Measurements from ENCODE around the gene VTI1B. TPM values are rescaled to one million over a fixed set of nuclear protein-coding genes. Genes with fewer than 3 reads are reported as not detected.

The VTI1B gene
- total RNA-seq, 1 donor from 2014 or later: 92.0 TPM

GRCh38 chr14:67666750-67667449, 7.5 kb downstream of the VTI1B start:
- H3K36me3 ChIP-seq (ENCODE audit: insufficient read depth, low read length): no peaks in the 10 kb centered on the region
- H2AFZ ChIP-seq (ENCODE audit: low read depth, low read length): no peak overlapping the region
- H3K9ac ChIP-seq (ENCODE audit: low read length): peak overlapping the region; percentile 31
- peaks cover 96% of the 10 kb centered on the region for H3K79me2 ChIP-seq (ENCODE audit: insufficient read depth, low read length)
- H3K9me3 Mint-ChIP-seq (ENCODE audit: unreplicated experiment): no peaks in the 10 kb centered on the region
- H3K4me1 Mint-ChIP-seq (ENCODE audit: low read depth, unreplicated experiment): peaks cover 14% of the 10 kb centered on the region
- no peak overlapping the region for H3K27ac ChIP-seq (ENCODE audit: low read depth, low read length)
- TF ChIP-seq CTCF (IDR thresholded peaks at IDR 0.05; ENCODE audit: insufficient read depth, low read depth, low read length) (peak; percentile 79), EZH2 (IDR thresholded peaks at IDR 0.05; ENCODE audit: insufficient read depth, low read length) (no peak)
- H4K20me1 ChIP-seq (ENCODE audit: insufficient read depth, low read length): peaks cover 83% of the 10 kb centered on the region
- H3K9me3 ChIP-seq (ENCODE audit: insufficient read depth, low read depth, low read length): no peaks in the 10 kb centered on the region
- no peaks in the 10 kb centered on the region for H3K27me3 Mint-ChIP-seq (ENCODE audit: low read depth, unreplicated experiment)
- no peak overlapping the region for H3K4me3 ChIP-seq (ENCODE audit: insufficient read depth, low read depth, low read length)
- no peak overlapping the region for H3K4me3 Mint-ChIP-seq (ENCODE audit: unreplicated experiment)
- no peak overlapping the region for H3K4me2 ChIP-seq (ENCODE audit: low read length)
- H3K4me1 ChIP-seq (ENCODE audit: insufficient read depth, low read length): no peaks in the 10 kb centered on the region
- H3K27ac Mint-ChIP-seq (ENCODE audit: unreplicated experiment): peak overlapping the region; percentile 73
- FAIRE-seq: peak; percentile 17
- DNase-seq (ENCODE audit: low read depth): peak; percentile 39
- peaks cover 7% of the 10 kb centered on the region for H3K36me3 Mint-ChIP-seq (ENCODE audit: low read depth, unreplicated experiment)
- H3K27me3 ChIP-seq (ENCODE audit: insufficient read depth, low read length): no peaks in the 10 kb centered on the region

- no peaks in the 10 kb centered on the region for H3K4me1 ChIP-seq (ENCODE audit: insufficient read depth, low read length)
- no peak overlapping the region for H3K4me3 ChIP-seq (ENCODE audit: insufficient read depth, low read depth, low read length)
- no peak overlapping the region for H3K9ac ChIP-seq (ENCODE audit: low read length)
- no peak overlapping the region for H2AFZ ChIP-seq (ENCODE audit: low read depth, low read length)
- H3K36me3 ChIP-seq (ENCODE audit: insufficient read depth, low read length): no peaks in the 10 kb centered on the region
- Mint-ChIP-seq H3K27ac (ENCODE audit: unreplicated experiment) (peak overlapping the region; percentile 71), H3K9me3 (ENCODE audit: unreplicated experiment) (no peaks in the 10 kb centered on the region), H3K27me3 (ENCODE audit: low read depth, unreplicated experiment) (no peaks in the 10 kb centered on the region), H3K36me3 (ENCODE audit: low read depth, unreplicated experiment) (peaks cover 7% of the 10 kb centered on the region), H3K4me3 (ENCODE audit: unreplicated experiment) (no peak overlapping the region), H3K4me1 (ENCODE audit: low read depth, unreplicated experiment) (peaks cover 14% of the 10 kb centered on the region)
- no peaks in the 10 kb centered on the region for H3K27me3 ChIP-seq (ENCODE audit: insufficient read depth, low read length)
- H3K4me2 ChIP-seq (ENCODE audit: low read length): no peak overlapping the region
- peaks cover 81% of the 10 kb centered on the region for H4K20me1 ChIP-seq (ENCODE audit: insufficient read depth, low read length)
- DNase-seq (ENCODE audit: low read depth): peak; percentile 31
- H3K9me3 ChIP-seq (ENCODE audit: insufficient read depth, low read depth, low read length): no peaks in the 10 kb centered on the region
- TF ChIP-seq CTCF (IDR thresholded peaks at IDR 0.05; ENCODE audit: insufficient read depth, low read depth, low read length) (no peak), EZH2 (IDR thresholded peaks at IDR 0.05; ENCODE audit: insufficient read depth, low read length) (no peak)
- H3K79me2 ChIP-seq (ENCODE audit: insufficient read depth, low read length): peaks cover 91% of the 10 kb centered on the region
- no peak for FAIRE-seq
- H3K27ac ChIP-seq (ENCODE audit: low read depth, low read length): no peak overlapping the region
Observed at GRCh38 chr14:67665868-67666267, 8.6 kb downstream of the VTI1B start.

GRCh38 chr14:67663633-67664032, 10.8 kb downstream of the VTI1B start:
- Mint-ChIP-seq H3K4me3 (ENCODE audit: unreplicated experiment) (no peak overlapping the region), H3K4me1 (ENCODE audit: low read depth, unreplicated experiment) (peaks cover 14% of the 10 kb centered on the region), H3K36me3 (ENCODE audit: low read depth, unreplicated experiment) (peaks cover 7% of the 10 kb centered on the region), H3K27ac (ENCODE audit: unreplicated experiment) (no peak overlapping the region), H3K9me3 (ENCODE audit: unreplicated experiment) (no peaks in the 10 kb centered on the region), H3K27me3 (ENCODE audit: low read depth, unreplicated experiment) (no peaks in the 10 kb centered on the region)
- no peak overlapping the region for H3K27ac ChIP-seq (ENCODE audit: low read depth, low read length)
- no peak overlapping the region for H3K4me3 ChIP-seq (ENCODE audit: insufficient read depth, low read depth, low read length)
- DNase-seq (ENCODE audit: low read depth) (no peak), FAIRE-seq (no peak)
- peaks cover 68% of the 10 kb centered on the region for H3K79me2 ChIP-seq (ENCODE audit: insufficient read depth, low read length)
- TF ChIP-seq CTCF (IDR thresholded peaks at IDR 0.05; ENCODE audit: insufficient read depth, low read depth, low read length) (no peak), EZH2 (IDR thresholded peaks at IDR 0.05; ENCODE audit: insufficient read depth, low read length) (no peak)
- no peaks in the 10 kb centered on the region for H3K9me3 ChIP-seq (ENCODE audit: insufficient read depth, low read depth, low read length)
- peaks cover 7% of the 10 kb centered on the region for H3K36me3 ChIP-seq (ENCODE audit: insufficient read depth, low read length)
- H3K4me1 ChIP-seq (ENCODE audit: insufficient read depth, low read length): no peaks in the 10 kb centered on the region
- no peaks in the 10 kb centered on the region for H3K27me3 ChIP-seq (ENCODE audit: insufficient read depth, low read length)
- H4K20me1 ChIP-seq (ENCODE audit: insufficient read depth, low read length): peaks cover 70% of the 10 kb centered on the region
- no peak overlapping the region for H2AFZ ChIP-seq (ENCODE audit: low read depth, low read length)
- H3K9ac ChIP-seq (ENCODE audit: low read length): no peak overlapping the region
- H3K4me2 ChIP-seq (ENCODE audit: low read length): no peak overlapping the region

Data from astrocyte (in vitro differentiated cells and primary cell).